HG03095 (cell line): ENCODE data around the gene FKBP6.
"Not testable (repeated sequence)": the region's sequence is repeated elsewhere in the genome, so short reads cannot be mapped to it uniquely, and the experiment has no call there.

Experiments
- ATAC-seq: cut with Tn5 transposase; IDR thresholded peaks from one replicate; pipeline ENCODE4 v1.9.1; 2021; ENCODE audit warnings: moderate library complexity; ENCODE audit not compliant: unreplicated experiment

Gene FKBP6

GRCh38 chr7:73327922-73328321 lies at the start of gene FKBP6, which contains the start of gene TRIM50:
TSS of gene FKBP6 (plus strand) at chr7:73328161. CDS start at chr7:73328429, 268 bp downstream.
TSS of gene TRIM50 (minus strand) at chr7:73328082. CDS start at chr7:73324787, 3,295 bp downstream.
- ATAC-seq, result not testable (repeated sequence)

- not testable (repeated sequence) for ATAC-seq
Observed at GRCh38 chr7:73297235-73297634, 30.7 kb upstream of the FKBP6 start.

GRCh38 chr7:73297706-73298105 lies 30.3 kb upstream of the FKBP6 start:
- ATAC-seq, result not testable (repeated sequence)

- not testable (repeated sequence) for ATAC-seq
Observed at GRCh38 chr7:73299812-73300211, 28.1 kb upstream of the FKBP6 start.

GRCh38 chr7:73301108-73301507 lies 26.9 kb upstream of the FKBP6 start:
- ATAC-seq, result not testable (repeated sequence)

- not testable (repeated sequence) for ATAC-seq
Observed at GRCh38 chr7:73302846-73303245, 25.1 kb upstream of the FKBP6 start.

- ATAC-seq, result no peak
Observed at GRCh38 chr7:73303546-73303945, 24.4 kb upstream of the FKBP6 start.

- ATAC-seq, result no peak
Observed at GRCh38 chr7:73304071-73304470, 23.9 kb upstream of the FKBP6 start.

- ATAC-seq, result not testable (repeated sequence)
Observed at GRCh38 chr7:73304612-73305387, 23.2 kb upstream of the FKBP6 start.

- ATAC-seq, result no peak
Observed at GRCh38 chr7:73307436-73307835, 20.5 kb upstream of the FKBP6 start.

- ATAC-seq, result peak; percentile 44
Observed at GRCh38 chr7:73308074-73308664, 19.8 kb upstream of the FKBP6 start.

- peak; percentile 87 for ATAC-seq
Observed at GRCh38 chr7:73308665-73309214, 19.2 kb upstream of the FKBP6 start, which contains the start of gene NSUN5. TSS of gene NSUN5 (minus strand) at chr7:73308826. CDS start at chr7:73308790, 36 bp downstream.

GRCh38 chr7:73311421-73311820 lies 16.5 kb upstream of the FKBP6 start:
- not testable (repeated sequence) for ATAC-seq

GRCh38 chr7:73312831-73313520 lies 15.0 kb upstream of the FKBP6 start:
- no peak for ATAC-seq

GRCh38 chr7:73313521-73313906 lies 14.4 kb upstream of the FKBP6 start:
- ATAC-seq, result no peak

- no peak for ATAC-seq
Observed at GRCh38 chr7:73314271-73314670, 13.7 kb upstream of the FKBP6 start.

- ATAC-seq, result no peak
Observed at GRCh38 chr7:73316521-73316920, 11.4 kb upstream of the FKBP6 start.

GRCh38 chr7:73318656-73319204 lies 9.2 kb upstream of the FKBP6 start:
- not testable (repeated sequence) for ATAC-seq

GRCh38 chr7:73319541-73319940 lies 8.4 kb upstream of the FKBP6 start:
- not testable (repeated sequence) for ATAC-seq

- not testable (repeated sequence) for ATAC-seq
Observed at GRCh38 chr7:73320009-73320408, 8.0 kb upstream of the FKBP6 start.
